Gastroesophageal sphincter (tissue), 3 donors: ENCODE data around the gene TTN.

ENCODE experiments used
- CTCF ChIP-seq, 4 experiments: fragments of 200-600 bp in 2 of 4; fragments of 450-650 bp in 2 of 4; sonication (generic) in 1 of 4; IDR thresholded peaks; one replicate each; pipeline ENCODE4 v1.5.1; 2017 to 2019; ENCODE audit warnings: antibody characterized with exemption in 4 of 4, mild to moderate bottlenecking in 2 of 4, moderate library complexity in 2 of 4
- POLR2A ChIP-seq, 2 donors: fragments of 450-650 bp; IDR thresholded peaks; one replicate each; pipeline ENCODE4 v1.6.1; 2017; ENCODE audit warnings: antibody characterized with exemption in 2 of 2, mild to moderate bottlenecking in 2 of 2, moderate library complexity in 1 of 2

- TF ChIP-seq POLR2A (IDR thresholded peaks at IDR 0.05) (no peak), CTCF (IDR thresholded peaks at IDR 0.05) (no peak)
Measured at GRCh38 chr2:178644919-178645318, 162.3 kb downstream of the TTN start.
